KBM-7 (cell line): ENCODE data around the gene SKI.
"Not testable (repeated sequence)": the region's sequence is repeated elsewhere in the genome, so short reads cannot be mapped to it uniquely, and the experiment has no call there.

Experiments
- DNase-seq: peaks from one replicate; pipeline ENCODE4 v3.0.0-alpha.2; 2015
- in situ Hi-C: fragments of 300-500 bp; cut with MboI; formaldehyde crosslinking; loops from 2 replicates; pipeline ENCODE4 v1.14.3; 2020; ENCODE audit warnings: low sequenced_read_pairs, low pct_unique_long_range_greater_than_20kb, mixed read lengths

SKI gene

GRCh38 chr1:2320760-2321667 is 92.9 kb downstream of the SKI start:
- in situ Hi-C loops: no loop called here
- no peak for DNase-seq

GRCh38 chr1:2322065-2322571 is 94.0 kb downstream of the SKI start:
- in situ Hi-C loops: no loop called here
- no peak for DNase-seq

GRCh38 chr1:2322581-2323211 is 94.6 kb downstream of the SKI start:
- no peak for DNase-seq
- in situ Hi-C loops: no loop called here

- in situ Hi-C loops: no loop called here
- no peak for DNase-seq
Measured at GRCh38 chr1:2323451-2323974, 95.4 kb downstream of the SKI start.

GRCh38 chr1:2324553-2325366 is 96.6 kb downstream of the SKI start:
- in situ Hi-C loops: no loop called here
- no peak for DNase-seq

- in situ Hi-C loops: no loop called here
- DNase-seq: no peak
Measured at GRCh38 chr1:2326524-2326923, 98.4 kb downstream of the SKI start.

- in situ Hi-C loops, DNase-seq: not testable (repeated sequence)
Measured at GRCh38 chr1:2327162-2327561, 99.0 kb downstream of the SKI start.

- no peak for DNase-seq
- in situ Hi-C loops: no loop called here
Measured at GRCh38 chr1:2327841-2328240, 99.7 kb downstream of the SKI start.

- in situ Hi-C loops: no loop called here
- no peak for DNase-seq
Measured at GRCh38 chr1:2328676-2329455, 100.7 kb downstream of the SKI start.

- no peak for DNase-seq
- in situ Hi-C loops: no loop called here
Measured at GRCh38 chr1:2330035-2330434, 101.9 kb downstream of the SKI start.

GRCh38 chr1:2330519-2331199 is 102.5 kb downstream of the SKI start:
- in situ Hi-C loops: no loop called here
- DNase-seq: no peak

GRCh38 chr1:2331200-2331544 is 103.1 kb downstream of the SKI start:
- in situ Hi-C loops: no loop called here
- DNase-seq: no peak

- in situ Hi-C loops: not testable (repeated sequence)
Measured at GRCh38 chr1:2331580-2331979, 103.5 kb downstream of the SKI start.

GRCh38 chr1:2334366-2334765 is 106.2 kb downstream of the SKI start:
- in situ Hi-C loops: no loop called here
- DNase-seq: no peak

More at GRCh38 chr1:2331580-2331979, 103.5 kb downstream of the SKI start:
- DNase-seq: not testable (repeated sequence)

GRCh38 chr1:2334883-2335534 is 106.9 kb downstream of the SKI start:
- no peak for DNase-seq
- in situ Hi-C loops: no loop called here

GRCh38 chr1:2335721-2336455 is 107.8 kb downstream of the SKI start:
- in situ Hi-C loops: no loop called here
- DNase-seq: no peak

- in situ Hi-C loops: no loop called here
- no peak for DNase-seq
Measured at GRCh38 chr1:2336499-2336898, 108.4 kb downstream of the SKI start.
